ENCODE data around the gene RPL7A.

DNA sequence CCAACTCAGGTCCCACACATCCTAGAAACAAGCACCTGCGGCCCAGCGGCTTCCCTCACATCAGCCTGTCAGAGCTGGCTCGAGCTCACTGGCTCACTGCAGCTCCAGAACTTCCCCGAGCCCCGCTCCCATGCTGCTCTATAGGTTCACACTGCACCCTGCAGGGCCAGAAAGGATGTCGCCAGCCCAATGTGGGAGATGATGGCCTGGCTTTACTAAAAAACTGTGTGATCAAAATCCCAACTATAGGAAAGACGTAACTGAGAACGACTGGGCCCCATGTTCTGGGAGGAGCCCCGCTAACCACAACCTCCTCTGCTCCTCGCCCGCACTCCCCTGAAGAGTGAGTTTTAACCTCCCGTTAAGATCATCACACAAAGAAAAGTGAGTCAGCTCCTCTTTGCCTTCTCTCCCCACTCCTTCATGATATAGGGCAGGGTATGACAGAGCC is 23.3 kb downstream of the RPL7A start:
- TF ChIP-seq CTCF (IDR thresholded peaks at IDR 0.05) (no peak), POLR2A (IDR thresholded peaks at IDR 0.05) (no peak)
